Activated naive CD4-positive, alpha-beta T cell treated with anti-CD3 and anti-CD28 coated beads, Interleukin-2, amount 50 U/mL, for 24 hours (primary cell): ENCODE data around the gene SPOPL.

ENCODE experiments used
- H3K27ac Mint-ChIP-seq: one replicate; pipeline ENCODE4 v1.8.0; 2021; ENCODE audit warnings: mild to moderate bottlenecking, mixed read lengths
- H3K27me3 Mint-ChIP-seq: one replicate; pipeline ENCODE4 v1.8.0; 2021; ENCODE audit warnings: mixed read lengths
- H3K36me3 Mint-ChIP-seq: one replicate; pipeline ENCODE4 v1.8.0; 2021; ENCODE audit warnings: mixed read lengths
- H3K4me1 Mint-ChIP-seq: one replicate; pipeline ENCODE4 v1.8.0; 2021; ENCODE audit warnings: mixed read lengths
- H3K4me3 Mint-ChIP-seq: one replicate; pipeline ENCODE4 v1.8.0; 2021; ENCODE audit warnings: mild to moderate bottlenecking, mixed read lengths
- H3K9me3 Mint-ChIP-seq: one replicate; pipeline ENCODE4 v1.8.0; 2021; ENCODE audit warnings: mixed read lengths

Gene SPOPL

DNA sequence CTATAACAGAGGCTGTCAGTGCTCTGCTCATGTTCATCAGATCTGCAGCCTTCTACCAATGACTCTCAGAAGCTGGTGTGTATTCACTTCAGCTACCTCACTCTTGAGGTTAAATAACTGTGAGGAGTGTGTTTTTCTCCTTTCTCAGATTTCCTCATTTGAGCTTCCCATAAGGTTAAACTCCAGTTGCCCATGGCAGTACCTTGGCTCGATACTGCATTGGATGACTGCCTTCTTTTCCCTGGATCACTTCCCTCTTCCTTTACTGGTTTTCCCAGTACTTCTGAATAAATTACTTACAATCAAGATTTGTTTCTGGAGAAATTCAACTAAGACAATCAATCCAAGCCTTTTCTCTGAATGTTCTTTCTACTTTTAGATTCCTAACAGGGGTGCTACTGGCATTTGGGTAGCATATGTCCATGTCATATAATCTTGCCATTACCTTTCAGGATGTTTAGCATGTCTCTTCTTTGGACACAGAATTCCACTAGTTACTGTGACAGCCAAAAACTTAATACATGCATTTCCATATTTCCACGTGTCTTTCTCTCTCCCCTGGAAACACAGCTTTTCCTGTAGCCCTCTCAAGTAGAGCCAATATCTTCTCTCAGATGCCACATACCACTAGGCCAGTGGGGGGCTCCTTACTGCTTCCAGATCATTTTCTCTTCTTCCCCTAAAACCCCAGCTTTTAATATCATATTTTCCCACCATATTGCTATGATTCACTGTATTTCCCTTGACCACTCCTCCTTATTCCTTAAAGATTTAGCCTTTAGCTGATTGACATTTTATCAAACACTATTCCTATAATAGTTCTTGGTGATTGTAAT lies 15.0 kb upstream of the SPOPL start:
- H3K4me1 Mint-ChIP-seq: no peaks in the 10 kb centered on the region
- peaks cover 2% of the 10 kb centered on the region for H3K27me3 Mint-ChIP-seq
- H3K9me3 Mint-ChIP-seq: no peaks in the 10 kb centered on the region
- H3K36me3 Mint-ChIP-seq: peaks cover 2% of the 10 kb centered on the region
- no peak overlapping the region for H3K4me3 Mint-ChIP-seq
- no peak overlapping the region for H3K27ac Mint-ChIP-seq

DNA sequence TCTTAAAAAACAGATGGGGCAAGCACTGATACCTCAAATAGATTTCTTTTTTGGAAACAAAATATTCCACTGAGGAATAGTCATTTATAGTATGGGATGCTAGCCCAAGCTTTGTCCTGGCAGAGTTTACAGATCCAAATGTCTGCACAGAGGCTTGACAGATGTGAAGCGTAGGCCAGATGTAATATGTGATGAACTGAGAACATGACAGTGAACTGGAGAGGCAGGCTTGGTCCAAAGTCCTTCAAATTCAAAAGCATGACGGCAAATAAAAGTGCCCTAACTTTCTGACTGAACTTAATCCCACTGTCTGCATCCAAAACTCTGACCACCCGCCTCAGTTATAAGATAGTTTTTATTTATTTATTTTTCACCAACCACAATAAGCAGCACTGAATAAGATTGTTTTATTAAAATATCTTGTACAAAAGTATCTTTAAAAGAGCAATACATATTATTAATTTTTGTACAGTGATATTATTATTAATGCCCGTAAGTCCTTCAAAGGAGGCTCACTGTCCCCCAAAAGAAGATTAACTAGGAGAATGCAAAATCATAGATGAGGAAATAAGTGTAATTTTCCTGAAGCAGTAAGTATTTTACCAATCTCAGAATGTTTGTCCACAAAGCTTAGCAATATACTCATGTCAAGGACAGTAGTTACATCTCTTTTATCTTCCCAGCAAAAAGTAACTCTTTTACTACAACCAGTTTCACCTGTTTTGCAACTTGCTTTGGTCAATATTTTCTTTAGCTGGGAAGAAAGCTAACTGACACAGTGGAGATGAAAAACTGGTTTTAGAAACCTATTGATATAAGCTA lies 10.7 kb upstream of the SPOPL start:
- H3K4me1 Mint-ChIP-seq: no peaks in the 10 kb centered on the region
- H3K36me3 Mint-ChIP-seq: no peaks in the 10 kb centered on the region
- H3K9me3 Mint-ChIP-seq: no peaks in the 10 kb centered on the region
- no peaks in the 10 kb centered on the region for H3K27me3 Mint-ChIP-seq
- no peak overlapping the region for H3K4me3 Mint-ChIP-seq
- no peak overlapping the region for H3K27ac Mint-ChIP-seq

DNA sequence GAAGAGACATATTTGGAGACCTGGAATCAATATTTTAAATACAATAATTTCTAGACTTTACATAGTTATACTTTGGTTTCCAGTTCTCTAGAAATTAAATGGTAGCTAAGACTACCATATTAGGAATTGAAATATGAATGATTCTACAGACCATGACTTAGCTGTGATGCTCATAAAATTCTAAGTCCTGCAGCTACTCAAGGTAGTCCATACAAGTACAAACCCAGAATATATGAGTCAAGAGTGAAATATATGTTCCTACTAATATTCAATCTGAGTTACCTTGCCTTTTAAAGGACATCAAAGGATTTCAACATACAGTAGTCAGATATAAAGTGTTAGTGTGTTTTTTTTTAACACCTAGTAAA lies 10.1 kb upstream of the SPOPL start:
- no peaks in the 10 kb centered on the region for H3K36me3 Mint-ChIP-seq
- no peak overlapping the region for H3K27ac Mint-ChIP-seq
- no peaks in the 10 kb centered on the region for H3K27me3 Mint-ChIP-seq
- no peaks in the 10 kb centered on the region for H3K4me1 Mint-ChIP-seq
- no peak overlapping the region for H3K4me3 Mint-ChIP-seq
- no peaks in the 10 kb centered on the region for H3K9me3 Mint-ChIP-seq

DNA sequence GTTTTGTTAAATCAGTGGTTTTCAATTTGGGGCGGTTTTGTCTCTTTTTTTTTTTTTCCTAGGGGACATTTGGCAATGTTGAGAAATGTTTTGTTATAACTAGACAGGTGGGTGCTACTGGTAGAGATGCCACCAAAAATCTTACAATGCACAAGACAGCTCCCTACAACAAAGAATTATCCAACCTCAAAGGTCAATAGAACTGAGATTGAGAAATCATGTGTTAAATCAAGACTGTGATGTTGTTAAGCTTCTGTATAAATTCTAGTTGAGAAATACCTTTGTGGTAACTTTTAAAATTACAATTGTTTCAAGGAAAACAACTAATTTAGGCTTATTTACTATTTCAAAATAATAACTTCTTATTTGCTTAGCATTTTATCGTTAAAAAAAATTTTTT lies 9.4 kb upstream of the SPOPL start:
- H3K27me3 Mint-ChIP-seq: no peaks in the 10 kb centered on the region
- no peaks in the 10 kb centered on the region for H3K36me3 Mint-ChIP-seq
- H3K4me3 Mint-ChIP-seq: no peak overlapping the region
- H3K4me1 Mint-ChIP-seq: no peaks in the 10 kb centered on the region
- H3K9me3 Mint-ChIP-seq: no peaks in the 10 kb centered on the region
- H3K27ac Mint-ChIP-seq: no peak overlapping the region

DNA sequence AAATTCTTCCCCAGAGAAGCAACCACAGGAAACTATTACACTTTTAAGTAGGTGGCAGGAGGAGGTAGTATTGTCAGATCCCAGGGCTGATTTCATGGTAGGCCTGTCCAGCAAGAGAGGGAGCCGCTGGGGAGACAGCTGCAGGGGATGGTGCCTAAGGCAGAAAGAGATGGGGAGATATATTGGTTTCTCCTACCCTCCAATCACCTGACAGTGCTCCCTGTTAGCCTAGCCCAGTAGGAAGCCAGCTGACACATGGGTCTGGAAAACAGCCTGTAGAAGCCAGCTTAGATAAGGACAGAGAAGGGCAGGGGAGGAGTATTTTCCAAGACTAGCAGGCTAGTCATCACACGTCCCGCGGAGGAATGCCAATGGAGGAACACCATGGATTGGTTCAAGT lies 8.2 kb upstream of the SPOPL start:
- Mint-ChIP-seq H3K4me3 (no peak overlapping the region), H3K9me3 (no peaks in the 10 kb centered on the region), H3K4me1 (no peaks in the 10 kb centered on the region), H3K36me3 (no peaks in the 10 kb centered on the region), H3K27ac (peak overlapping the region; percentile 48), H3K27me3 (no peaks in the 10 kb centered on the region)

DNA sequence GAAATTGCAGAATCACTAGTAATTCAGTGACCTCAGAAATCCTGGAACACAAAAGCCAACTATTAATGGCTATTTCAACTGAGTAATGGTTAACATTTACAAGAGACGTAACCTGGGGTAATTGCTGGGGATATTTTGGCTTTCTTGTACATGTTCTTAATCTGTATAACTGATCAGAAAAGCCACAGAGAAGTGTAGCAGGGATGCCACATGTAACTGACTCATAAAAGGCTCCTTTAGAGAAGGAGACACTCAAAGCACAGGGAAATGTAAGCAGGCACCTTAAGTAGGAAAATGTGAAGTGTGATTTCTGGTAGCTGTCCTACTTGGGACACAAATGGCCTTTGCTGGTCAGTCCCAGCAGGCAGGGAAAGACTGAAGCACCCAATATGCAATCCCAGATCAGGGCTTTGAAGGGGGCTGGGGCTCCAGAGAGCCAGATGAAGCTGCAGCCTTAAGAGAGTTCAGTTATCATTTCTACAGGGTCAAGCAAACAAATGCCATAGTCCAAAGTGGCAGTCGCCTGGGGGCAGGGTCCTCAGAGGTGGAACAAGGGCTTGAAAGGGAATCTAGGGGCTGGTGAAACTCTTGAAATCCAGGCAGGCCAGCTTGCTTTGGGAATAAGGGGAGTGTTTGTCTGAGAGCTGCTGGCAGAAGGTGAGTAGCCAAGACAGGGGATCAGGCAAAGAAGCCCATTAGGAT lies 7.2 kb upstream of the SPOPL start:
- Mint-ChIP-seq H3K9me3 (no peaks in the 10 kb centered on the region), H3K4me1 (peaks cover 2% of the 10 kb centered on the region), H3K27ac (no peak overlapping the region)

DNA sequence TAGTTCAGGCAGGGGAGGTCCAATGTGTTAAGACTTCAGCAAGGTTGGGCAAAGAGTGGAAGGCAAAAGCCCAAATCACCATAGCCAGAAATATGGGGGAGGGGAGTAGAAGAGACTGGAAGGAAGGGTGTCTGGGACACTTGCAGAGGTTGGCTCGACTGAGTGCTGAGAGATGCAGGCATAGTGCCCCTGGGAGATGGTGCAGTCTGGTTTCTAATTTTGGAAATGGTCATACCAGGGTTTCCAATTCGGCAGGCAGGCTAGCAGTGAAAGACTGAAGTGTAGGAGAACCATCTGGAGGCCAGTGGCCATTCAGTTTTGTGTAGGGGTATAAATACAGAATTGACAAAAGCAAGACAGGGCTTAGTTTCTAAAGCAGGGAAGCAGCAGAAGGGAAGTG lies 6.2 kb upstream of the SPOPL start:
- Mint-ChIP-seq H3K36me3 (no peaks in the 10 kb centered on the region), H3K9me3 (no peaks in the 10 kb centered on the region), H3K4me3 (no peak overlapping the region), H3K4me1 (peaks cover 6% of the 10 kb centered on the region), H3K27me3 (no peaks in the 10 kb centered on the region), H3K27ac (no peak overlapping the region)

More for the DNA sequence above, 7.2 kb upstream of the SPOPL start:
- Mint-ChIP-seq H3K27me3 (no peaks in the 10 kb centered on the region), H3K4me3 (no peak overlapping the region), H3K36me3 (no peaks in the 10 kb centered on the region)

DNA sequence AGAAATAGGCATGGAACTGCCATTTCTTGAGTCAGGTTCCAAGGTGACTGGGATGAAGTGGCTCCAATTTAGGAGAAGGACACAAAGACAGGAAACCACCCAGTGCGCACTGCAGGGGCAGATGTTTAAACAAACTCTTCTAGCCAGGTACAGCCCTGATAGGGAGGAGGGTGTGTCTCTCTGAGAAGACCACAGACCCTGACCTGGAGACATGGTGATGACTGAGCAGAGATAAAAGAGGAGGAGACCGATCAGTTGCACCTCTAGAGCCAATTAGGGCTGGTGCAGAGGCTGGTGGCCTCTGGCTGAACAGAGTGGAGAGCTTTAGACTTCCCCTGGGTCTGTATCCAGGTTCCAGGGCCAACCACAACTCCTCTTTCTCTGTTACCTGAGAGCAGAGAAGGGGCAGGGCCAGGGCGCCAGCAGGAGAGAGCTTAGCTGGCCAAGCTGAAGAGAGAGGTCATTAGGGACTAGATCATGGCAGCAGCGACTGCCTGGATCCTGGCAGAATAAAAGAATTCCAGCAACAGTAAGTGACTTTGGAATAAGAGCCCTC lies 5.4 kb upstream of the SPOPL start:
- Mint-ChIP-seq H3K4me3 (no peak overlapping the region), H3K9me3 (no peaks in the 10 kb centered on the region), H3K27me3 (no peaks in the 10 kb centered on the region), H3K27ac (no peak overlapping the region), H3K36me3 (no peaks in the 10 kb centered on the region), H3K4me1 (peaks cover 8% of the 10 kb centered on the region)

DNA sequence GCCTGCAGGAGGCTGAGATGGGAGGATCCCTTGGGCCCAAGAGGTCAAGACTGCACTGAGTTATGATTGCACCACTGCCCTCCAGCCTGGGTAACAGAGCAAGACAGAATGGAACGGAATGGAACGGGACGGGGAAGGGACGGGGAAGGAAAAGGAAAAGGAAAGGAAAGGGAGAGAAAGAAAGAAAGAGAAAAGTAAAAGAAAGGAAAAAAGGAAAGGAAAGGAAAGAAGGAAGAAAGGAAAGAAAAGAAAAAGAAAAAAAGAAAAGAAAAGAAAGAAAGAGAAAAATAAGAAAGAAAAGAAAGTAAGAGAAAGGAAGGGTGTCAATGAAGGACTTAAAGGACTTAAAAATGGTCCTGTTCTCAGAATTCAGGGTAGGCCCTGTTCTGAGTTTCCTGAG lies 4.3 kb upstream of the SPOPL start:
- peaks cover under 1% of the 10 kb centered on the region for H3K36me3 Mint-ChIP-seq
- peaks cover 12% of the 10 kb centered on the region for H3K4me1 Mint-ChIP-seq
- H3K9me3 Mint-ChIP-seq: no peaks in the 10 kb centered on the region
- no peak overlapping the region for H3K4me3 Mint-ChIP-seq
- H3K27ac Mint-ChIP-seq: no peak overlapping the region
- no peaks in the 10 kb centered on the region for H3K27me3 Mint-ChIP-seq

DNA sequence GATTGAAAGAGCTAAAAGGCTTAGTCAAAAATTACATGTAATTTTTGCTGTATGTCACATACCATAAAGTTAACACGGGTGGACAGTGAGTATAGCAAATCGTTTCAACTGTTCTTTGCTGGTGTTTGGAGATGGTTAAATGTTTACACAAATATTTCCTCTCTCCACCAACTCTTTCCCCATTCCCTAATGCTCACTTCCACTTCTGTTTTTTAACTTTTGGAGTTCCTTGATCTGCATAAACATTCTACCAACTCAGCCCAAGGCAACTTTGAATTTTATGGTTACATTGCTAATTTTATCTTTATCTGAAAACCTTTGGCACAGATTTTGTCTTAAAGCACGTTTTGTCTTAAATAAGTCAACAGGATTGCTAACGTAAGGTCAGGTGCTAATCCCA lies 1.9 kb upstream of the SPOPL start:
- Mint-ChIP-seq H3K9me3 (no peaks in the 10 kb centered on the region), H3K4me3 (peak overlapping the region; percentile 27), H3K27ac (no peak overlapping the region), H3K27me3 (no peaks in the 10 kb centered on the region), H3K36me3 (peaks cover 2% of the 10 kb centered on the region), H3K4me1 (peaks cover 36% of the 10 kb centered on the region)

DNA sequence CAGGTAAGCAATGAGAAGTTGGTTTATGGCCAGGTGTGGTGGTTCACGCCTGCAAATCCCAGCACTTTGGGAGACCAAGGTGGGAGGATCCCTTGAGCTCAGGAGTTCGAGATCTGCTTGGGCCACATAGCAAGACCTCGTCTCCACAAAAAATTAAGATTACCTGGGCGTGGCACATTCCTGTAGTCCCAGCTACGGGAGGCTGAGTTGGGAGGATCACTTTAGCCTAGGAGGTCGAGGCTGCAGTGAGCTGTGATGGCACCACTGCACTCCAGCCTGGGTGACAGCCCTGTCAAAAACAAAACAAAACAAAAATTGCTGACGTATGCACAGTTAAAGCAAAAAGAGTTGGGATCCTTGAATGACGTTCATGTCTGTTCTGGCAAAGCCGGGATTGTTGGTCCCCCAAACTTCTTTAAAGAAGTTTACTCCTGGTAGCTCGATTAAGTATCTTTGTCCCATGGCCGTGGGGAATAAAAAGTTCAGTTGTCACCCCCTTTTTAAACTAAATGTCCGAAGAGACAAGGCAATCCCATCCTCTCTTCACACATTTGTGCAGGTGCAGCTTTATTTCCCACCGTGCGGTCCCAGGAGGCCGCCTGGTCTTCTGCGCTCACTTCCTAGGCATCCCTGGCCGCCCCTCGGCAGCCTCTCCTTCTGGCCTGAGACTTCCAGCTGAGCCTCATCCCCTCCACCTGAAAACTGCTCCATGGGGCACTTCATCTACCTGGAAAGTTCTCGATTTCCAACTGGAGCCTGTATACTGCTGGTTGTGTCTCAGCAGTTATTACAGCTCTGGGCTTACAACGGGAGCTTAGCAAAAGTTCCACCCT lies 762 bp upstream of the SPOPL start:
- Mint-ChIP-seq H3K27ac (peak overlapping the region; percentile 92), H3K36me3 (peaks cover 2% of the 10 kb centered on the region), H3K4me1 (peaks cover 43% of the 10 kb centered on the region), H3K27me3 (no peaks in the 10 kb centered on the region), H3K9me3 (no peaks in the 10 kb centered on the region), H3K4me3 (peak overlapping the region; percentile 90)

DNA sequence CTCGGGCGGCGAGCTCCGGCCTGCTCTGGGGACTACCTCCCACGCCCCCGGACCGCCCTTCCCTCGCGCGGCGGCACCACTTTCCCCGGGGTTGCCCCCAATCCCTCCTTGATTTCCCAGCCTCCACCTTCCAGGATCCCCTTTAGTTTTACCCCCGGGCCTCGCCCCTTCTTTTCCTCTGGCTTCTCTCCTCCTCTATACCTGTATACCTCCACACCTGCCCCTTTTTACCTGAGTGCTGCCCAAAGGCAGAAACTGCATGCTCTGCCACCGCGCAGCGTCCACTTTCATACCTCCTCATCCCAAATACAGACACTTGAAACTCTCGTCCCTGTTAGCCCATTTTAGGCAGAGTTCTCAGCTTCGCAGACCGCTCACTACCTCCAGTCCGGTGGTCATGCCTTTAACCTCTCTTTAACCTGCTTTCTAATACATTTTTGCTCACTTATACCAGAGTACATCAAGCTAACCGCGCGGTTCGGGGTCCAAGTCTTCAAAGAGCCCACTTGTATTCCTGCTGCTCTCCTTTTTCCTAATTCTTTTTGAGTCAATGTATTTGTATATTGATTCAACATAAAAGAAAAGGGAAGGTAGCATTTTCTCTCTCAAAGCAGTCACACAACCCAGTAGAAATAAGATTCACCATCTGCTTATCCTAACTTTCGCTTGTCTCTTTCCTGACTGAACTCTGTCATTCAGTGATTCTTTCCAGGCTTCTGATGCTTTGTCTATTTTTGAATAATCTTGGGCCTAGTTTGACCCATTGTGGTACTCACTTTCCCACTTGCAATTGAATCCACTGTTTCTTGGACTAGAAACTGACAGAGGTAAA lies 901 bp downstream of the SPOPL start:
- peak overlapping the region; percentile 99 for H3K4me3 Mint-ChIP-seq
- peak overlapping the region; percentile 99 for H3K27ac Mint-ChIP-seq
- no peaks in the 10 kb centered on the region for H3K9me3 Mint-ChIP-seq
- no peaks in the 10 kb centered on the region for H3K27me3 Mint-ChIP-seq
- peaks cover 8% of the 10 kb centered on the region for H3K36me3 Mint-ChIP-seq
- peaks cover 58% of the 10 kb centered on the region for H3K4me1 Mint-ChIP-seq

DNA sequence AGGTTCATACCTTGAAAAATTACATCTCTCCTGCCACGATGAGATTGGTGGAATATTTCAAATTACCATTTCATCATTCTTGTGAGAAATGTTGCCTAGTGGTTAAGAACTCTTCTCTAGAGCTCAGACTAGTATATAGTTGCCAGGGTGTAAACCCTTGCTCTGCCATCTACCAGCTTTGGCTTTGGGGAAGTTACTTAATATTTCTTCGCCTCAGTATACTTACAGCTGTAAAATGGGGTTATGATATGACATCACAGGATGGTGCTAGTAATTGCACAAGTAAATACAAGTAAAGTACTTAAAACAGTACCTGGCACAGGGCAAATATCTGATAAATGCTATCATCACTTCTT lies 1.5 kb downstream of the SPOPL start:
- H3K27me3 Mint-ChIP-seq: no peaks in the 10 kb centered on the region
- peak overlapping the region; percentile 99 for H3K4me3 Mint-ChIP-seq
- no peaks in the 10 kb centered on the region for H3K9me3 Mint-ChIP-seq
- H3K27ac Mint-ChIP-seq: peak overlapping the region; percentile 99
- peaks cover 58% of the 10 kb centered on the region for H3K4me1 Mint-ChIP-seq
- peaks cover 8% of the 10 kb centered on the region for H3K36me3 Mint-ChIP-seq

DNA sequence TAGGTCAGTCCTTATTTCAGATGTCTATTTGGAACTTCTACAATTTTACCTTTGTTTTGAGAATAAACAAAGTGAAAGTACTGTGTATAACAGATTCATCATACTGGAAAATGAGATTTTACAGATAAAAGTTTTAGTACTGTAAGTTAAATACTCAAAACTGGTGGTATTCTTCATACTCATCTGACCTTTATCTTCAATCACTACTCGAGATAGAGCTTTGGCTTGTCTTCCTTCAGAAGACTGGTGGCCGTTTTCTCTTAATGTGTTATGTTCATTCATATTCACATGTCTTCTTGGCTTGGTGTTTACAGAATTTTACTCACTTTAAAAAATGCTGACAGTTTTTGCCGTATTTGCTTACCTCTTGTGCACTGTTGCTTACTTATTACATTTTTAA lies 2.1 kb downstream of the SPOPL start:
- H3K9me3 Mint-ChIP-seq: no peaks in the 10 kb centered on the region
- no peaks in the 10 kb centered on the region for H3K27me3 Mint-ChIP-seq
- H3K4me3 Mint-ChIP-seq: peak overlapping the region; percentile 99
- H3K4me1 Mint-ChIP-seq: peaks cover 62% of the 10 kb centered on the region
- peak overlapping the region; percentile 99 for H3K27ac Mint-ChIP-seq
- H3K36me3 Mint-ChIP-seq: peaks cover 9% of the 10 kb centered on the region
